HG03045 (cell line): Measurements from ENCODE around the gene IFI30.
"Not testable (repeated sequence)": the region's sequence is repeated elsewhere in the genome, so short reads cannot be mapped to it uniquely, and the experiment has no call there.

Source experiments
- ATAC-seq: cut with Tn5 transposase; IDR thresholded peaks from one replicate; pipeline ENCODE4 v1.9.1; 2021; ENCODE audit warnings: mild to moderate bottlenecking, moderate library complexity; ENCODE audit not compliant: unreplicated experiment

IFI30 gene

DNA sequence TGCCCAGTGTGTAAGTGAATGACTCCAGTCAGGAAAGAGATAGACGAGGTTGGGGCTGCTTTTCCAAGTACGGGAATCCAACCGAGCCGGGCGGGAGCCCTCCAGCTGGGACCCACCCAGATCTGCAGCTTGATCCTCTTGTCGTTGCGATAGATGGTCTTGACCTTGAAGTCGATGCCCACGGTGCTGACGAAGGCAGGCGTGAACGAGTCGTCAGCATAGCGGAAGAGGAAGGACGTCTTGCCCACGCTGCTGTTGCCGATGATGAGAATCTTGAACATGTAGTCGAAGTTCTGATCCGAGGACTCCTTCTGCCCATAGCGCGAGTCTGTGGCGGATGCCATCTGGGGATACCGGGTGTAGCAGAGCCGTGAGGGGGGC lies 28.8 kb downstream of the IFI30 start:
- ATAC-seq = no peak

DNA sequence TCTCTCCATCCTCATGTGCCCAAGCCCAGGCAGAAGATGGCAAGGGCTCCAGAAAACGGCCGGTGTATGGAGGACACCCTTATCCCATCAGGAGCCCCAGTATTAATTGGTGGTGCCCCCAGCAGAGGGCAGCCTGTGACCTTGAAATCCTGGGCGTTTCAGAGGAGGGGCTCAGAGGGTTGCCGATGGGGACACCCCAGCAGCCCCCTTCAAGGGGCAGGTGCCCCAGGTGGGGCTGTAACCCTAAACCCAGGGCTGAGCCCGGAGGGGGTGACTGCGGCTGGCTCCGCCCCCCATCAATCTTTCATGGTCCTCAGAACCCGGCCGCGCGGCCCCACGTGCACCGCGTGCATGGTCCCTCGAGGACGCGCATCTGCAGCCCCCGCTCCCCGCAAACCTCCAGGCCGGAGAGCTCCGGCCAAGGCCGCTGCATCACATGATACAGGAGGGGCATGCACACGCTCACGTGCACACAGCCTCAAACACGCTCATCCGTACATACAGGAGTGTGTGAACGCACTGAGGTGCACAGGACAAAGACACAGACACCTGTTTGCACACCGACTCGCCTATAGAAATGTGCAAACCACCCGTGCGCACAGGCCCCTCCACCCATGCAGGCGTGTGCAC lies 29.3 kb downstream of the IFI30 start:
- ATAC-seq = no peak

DNA sequence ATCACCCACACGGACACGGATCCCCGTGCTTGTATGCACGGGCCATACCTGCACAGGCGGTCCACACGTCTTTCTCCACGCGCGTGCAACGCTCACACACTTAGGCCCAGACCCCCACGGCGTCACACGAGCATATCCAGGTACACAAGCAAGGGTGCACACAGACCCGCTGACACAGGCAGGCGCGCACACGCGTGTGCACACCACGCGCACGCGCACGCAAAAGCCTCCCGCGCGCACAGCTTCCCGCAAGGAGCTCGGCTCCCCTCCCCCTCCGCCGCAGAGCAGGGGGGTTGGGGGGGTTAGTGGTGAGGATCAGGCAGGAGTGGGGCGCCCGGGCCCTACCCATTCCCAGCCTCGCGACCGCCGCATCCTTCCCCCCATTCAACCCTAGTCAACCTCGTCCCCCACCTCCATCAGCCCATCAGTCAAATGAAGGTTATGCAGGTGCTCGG lies 29.8 kb downstream of the IFI30 start:
- ATAC-seq = no peak

DNA sequence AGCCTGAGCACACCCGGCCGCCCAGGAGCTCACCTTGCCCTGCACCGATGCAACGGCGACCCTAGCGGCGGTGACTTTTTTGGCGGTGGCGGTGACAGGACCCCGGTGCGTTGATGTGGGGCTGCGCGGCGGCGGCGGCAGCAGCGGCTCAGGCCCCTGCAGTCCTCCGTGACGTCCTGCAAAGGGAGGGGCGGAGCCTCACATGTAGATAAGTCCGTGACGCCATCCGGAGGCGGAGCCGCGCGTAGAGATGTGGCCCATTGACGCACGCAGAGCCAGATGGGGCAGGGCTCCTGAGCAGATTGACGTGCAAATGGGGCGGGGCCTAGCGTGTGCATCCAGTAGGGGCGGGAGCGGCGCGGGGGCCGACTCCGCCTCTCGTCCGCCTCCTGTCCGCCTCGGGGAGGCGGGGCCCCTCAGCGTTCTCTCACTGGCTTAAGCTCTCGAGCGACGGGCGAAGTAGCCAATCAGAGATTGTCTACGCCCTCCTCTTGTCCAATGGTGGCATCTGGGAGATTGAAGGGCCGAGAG lies 30.3 kb downstream of the IFI30 start, which contains the start of gene RAB3A:
RAB3A (minus strand) TSS at position 180 of the 531 bp plus-strand sequence. CDS start 1,302 bp downstream, outside the sequence.
- peak; percentile 86 for ATAC-seq

DNA sequence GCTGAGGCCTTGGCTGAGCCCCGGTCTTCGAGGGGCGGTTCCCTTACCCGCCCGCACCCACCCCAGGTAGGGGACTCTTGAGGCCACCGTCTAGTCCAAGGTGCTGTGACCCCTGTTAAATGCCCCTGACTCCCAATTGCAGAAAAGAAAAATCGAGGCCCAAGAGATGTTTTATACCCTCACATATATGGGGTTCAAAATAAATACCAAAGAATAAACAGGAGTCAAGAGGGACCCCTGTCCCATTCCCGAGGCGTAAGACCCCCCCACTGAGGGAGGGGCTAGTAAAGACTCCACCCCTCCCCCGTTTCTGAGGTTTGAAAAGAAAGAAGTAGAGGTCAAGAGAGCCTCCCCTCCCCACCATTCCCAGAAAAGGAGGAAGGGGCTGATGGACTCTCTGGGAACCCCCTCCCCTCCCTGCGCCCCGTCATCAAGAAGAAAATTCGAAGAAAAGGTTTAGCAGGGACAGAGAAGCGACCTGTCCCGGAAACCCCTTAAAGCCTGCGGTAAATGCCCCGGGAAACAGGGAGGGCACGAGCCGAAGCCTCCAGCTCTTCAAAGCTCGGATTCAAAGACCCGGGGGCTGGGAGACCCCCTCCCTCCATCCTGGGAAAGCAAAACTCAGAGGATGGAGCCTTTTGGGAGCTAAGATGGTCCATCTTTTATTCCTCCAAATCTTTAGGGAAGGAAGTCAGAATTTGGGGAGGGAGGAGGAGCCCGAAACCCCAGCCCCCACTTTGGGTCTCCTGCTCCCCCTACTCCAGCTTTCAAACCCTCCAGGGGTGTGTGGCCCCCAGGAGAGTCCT lies 31.0 kb downstream of the IFI30 start:
- peak; percentile 21 for ATAC-seq

DNA sequence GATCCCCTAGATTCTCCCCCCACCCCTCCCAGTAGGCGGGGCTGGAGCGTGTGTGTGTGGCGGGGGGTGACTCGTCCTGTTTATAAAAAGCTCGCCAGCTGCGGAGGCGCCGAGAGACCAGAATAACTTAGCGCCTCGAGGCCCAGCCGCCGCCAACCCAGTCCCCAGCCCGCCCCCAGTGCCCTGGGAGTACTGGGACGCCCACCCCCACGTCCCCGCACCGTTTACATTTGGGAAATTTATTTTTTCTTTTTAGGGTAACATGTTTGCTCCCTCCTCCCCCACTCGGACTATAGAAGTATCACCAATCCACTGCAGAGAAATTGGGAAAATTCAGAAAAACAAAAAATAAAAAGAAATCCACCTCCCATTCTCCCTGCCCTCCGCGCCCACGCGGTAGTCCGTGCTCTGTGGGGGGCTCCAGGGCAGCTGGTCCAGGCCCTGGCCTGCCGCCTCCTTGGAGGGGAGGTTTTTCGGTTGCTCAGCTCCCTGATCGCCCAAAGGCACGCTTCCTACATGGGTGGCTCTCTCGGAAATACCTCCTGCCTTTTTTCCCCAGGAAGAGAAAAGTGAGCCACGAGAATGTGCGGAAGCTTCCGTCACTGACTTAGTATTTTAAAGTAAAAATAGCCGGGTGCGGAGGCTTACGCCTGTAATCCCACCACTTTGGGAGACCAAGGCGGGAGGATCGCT lies 31.7 kb downstream of the IFI30 start:
- ATAC-seq = no peak

DNA sequence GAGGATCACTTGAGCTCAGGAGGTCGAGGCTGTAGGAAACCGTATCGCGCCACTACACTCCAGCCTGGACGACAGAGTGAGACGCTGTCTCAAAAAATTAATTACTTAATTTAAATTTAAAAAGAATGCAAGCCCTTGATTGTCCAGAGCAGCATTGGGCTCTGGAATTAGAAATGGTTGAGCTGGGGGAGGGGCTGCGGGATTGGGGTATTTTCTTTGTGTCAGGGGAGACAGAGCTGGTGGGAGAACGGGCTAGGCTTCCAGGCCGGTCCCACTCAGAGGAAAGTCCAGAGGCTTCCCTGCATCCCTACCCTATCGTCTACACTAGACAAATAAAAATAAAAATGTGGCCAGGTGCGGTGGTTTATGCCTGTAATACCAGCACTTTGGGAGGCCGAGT lies 32.4 kb downstream of the IFI30 start:
- no peak for ATAC-seq

DNA sequence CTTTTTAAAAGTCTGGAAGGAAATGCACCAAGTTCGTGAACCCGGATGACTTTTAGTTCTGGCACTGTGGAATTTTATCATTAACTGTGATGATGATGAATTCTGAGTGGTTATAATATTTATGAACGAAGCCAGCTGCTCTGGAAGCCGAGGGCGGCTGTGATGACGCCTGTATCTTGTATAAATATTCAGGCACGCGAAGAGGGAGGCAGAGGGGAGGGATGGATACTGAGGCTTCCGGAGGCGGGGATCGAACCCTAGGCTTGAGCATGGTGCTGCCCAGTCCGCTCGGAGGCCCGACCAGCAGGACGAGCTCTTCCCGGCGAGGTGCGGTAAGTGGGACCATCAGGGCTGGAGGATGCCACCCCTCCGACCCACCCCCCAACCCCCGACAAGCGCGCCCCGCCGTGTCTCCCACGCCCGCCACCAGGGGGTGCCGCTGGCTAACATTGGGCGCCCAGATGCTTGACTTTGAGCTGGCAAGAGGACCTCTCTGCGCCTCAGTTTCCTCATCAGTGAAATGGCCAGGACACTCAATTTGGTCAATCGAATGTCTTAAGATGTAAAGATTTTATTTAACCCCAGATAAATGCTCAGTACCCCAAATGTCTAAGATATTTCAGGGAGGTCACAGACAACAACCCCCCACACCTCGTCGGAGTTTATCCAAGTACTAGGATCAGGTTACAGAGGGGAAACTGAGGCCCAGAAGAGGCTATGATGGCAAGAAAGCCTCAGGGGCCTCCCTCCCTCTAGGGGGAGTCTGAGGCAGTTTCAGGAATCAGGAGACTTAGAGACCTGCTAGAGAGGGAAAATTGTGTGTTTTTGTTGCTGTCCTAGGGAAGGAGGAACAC lies 34.7 kb downstream of the IFI30 start:
- ATAC-seq = no peak

DNA sequence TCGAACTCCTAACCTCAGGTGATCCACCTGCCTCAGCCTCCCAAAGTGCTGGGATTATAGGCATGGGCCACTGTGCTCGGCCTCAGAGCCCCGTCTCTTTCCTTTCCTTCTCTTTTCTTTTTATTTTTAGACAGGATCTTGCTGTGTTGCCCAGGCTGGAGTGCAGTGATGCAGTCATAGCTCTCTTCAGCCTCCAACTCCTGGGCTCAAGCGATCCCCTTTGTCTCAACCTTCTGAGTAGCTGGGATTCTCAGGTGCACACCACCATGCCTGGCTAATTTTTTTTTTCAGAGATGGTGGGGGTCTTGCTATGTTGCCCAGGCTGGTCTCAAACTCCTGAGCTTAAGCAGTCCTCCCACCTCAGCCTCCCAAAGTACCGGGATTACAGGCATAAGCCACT lies 36.3 kb downstream of the IFI30 start:
- ATAC-seq = not testable (repeated sequence)

DNA sequence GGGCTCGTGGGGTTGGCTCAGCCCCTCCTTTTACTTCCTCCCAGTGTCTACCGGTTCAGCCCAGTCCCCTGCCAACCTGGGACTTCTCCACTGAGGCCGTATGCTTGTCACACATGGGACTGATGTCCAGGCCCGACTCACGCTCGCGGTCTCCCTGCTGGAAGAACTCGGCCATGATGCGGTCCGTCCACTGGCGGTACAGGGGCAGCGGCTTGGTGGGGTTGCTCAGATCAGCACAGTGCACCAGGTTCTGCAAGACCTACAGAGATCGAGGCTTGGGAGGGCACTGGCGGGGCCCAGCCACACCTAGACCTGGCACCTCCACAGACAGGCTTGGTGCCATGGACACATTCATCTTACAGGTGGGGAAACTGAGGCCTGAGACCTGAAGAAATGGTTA lies 38.1 kb downstream of the IFI30 start:
- ATAC-seq = no peak

DNA sequence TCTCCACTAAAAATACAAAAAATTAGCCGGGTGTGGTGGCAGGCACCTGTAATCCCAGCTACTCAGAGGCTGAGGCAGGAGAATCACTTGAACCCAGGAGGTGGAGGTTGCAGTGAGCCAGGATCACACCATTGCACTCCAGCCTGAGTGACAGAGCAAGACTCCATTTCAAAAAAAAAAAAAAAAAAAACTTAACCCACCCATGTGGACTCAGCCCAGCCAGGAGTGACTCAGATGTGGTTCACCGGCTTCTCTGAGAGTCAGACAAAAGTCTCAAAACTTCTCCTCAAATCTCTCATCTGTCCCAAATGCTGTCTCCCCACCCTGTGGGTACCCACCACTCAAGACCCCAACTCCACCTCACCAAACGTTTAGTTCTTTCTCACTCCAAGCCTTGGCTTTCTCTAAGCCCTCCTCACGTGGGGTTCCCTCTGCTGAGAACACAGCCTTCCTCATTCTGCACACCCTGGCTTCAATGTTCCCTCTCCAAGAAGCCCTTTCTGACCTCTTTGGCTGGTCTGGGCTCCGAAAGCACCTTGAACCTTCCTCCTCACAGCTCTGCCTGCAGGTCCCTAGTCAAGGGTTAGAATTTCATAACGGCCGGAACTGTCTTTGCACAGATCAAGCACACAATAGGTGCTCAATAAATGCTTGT lies 41.3 kb downstream of the IFI30 start:
- ATAC-seq = no peak

DNA sequence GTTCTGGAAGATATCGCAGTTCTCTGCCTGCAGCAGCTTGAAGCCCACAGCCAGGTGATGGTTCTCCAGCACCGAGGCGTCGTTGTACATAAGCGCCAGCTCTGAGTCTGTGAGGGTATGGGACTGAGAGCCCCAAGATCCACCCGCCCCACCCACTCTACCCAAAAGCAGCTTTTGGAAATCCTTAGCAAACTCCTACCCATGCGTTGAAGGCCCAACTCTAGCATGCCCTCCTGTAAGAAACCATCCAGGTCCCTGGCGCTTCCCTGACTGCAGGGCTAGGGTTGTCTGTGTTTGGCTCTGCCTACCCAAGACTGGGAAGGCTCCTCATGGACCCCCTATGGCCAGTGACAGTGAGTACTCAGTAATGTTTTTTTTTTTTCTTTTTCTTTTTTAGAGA lies 43.2 kb downstream of the IFI30 start:
- no peak for ATAC-seq

DNA sequence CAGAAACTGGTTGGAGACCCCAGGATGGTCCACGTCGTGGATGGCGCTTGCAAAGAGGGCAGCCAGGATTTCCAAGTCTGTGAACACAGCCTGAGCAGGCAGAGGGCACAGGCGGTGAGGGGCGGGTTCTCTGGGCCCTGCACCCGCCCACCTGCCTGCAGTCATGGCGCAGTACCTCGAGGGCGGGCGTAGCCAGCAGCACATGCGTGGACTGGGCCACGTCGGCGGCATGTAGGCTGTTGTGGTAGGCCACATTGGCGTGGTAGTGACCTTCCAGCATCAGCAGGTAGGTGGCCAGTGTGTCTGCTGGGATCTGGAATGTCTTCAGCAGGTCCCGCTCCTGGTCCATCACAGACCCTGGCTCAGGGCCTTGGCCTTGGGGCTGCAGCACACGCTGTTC lies 44.5 kb downstream of the IFI30 start:
- ATAC-seq = no peak

DNA sequence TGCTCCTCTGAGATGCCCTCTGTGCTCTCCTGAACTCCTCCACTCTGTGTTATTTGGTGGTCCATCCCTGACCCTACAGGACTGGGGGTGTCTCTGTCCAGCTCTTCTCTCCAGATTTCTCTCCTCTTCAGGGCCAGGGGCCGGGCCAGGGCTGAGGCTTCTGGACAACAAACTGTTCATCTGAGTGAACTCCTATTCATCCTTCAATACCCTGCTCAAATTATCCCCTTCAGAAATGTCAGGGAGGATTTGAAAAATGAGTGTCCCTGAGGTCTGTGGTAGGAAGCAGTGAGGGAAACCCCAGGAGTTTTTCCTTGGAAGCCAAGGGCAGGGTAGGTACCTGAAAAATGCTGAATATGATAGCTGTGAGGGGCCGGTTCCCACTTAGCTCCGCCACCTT lies 45.0 kb downstream of the IFI30 start:
- no peak for ATAC-seq

DNA sequence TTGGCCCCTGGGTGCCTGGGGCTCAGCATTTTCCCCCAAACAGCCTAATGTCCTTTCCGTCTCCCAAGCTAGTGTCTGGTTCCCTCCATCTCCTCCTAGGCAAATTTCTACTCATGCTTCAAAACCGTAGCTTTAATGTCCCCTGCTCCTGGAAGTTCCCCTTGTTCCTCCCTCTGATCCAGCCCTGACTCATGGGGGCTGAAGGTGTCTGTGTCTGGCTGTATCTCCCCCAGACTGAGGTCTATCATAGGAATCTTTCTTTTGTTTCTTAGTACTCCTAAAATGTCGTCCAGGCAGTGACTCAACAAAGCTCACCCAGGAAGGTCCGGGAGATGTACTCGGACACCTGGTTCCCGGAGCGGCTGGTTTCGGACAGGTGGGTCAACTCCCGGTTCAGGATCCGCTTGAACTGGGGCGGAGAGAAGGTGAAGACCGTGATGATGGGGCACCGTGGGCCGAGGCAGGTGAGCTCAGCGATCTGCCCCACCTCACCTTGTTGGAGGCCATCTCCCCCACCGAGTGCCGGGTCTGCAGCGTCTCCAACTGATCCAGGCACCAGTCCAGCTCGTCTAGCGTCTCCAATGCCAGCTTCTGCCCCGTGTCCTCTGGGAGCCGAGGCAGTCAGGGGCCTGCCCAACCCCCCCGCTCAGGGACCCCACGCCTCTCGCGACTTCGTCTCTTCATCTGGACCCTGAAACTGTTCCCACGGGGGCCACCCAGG lies 46.5 kb downstream of the IFI30 start:
- no peak for ATAC-seq

DNA sequence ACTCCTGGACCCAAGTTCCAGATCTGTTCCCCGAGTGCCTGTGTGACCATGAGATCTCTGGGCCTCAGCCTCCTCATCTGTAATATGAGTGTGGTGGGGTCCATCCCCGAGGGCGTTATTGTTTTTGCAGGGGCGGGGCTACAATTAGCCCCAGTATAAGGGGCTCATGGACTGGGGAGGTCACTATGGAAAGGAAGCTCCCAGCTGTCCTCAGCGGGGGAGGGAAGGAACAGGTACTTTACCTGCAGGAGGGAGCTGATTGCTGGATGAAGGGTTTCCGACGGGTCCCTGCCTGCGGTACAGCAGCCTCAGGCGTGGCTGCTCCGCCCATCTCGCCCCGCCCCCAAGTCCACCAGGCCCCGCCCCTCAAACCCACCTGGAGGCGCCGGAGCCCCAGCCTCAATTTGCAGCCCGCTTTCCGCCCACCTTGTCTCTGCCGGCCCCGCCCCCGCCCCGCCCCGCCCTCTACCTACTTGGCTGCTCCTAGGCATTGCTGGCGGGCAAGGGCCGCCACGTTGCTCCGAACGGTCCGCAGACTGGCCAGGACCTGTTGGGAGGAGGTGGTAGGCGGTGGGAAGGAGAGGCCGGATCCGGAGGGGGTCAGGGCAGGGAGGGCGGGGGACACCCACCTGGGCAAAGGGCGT lies 47.1 kb downstream of the IFI30 start:
- no peak for ATAC-seq

DNA sequence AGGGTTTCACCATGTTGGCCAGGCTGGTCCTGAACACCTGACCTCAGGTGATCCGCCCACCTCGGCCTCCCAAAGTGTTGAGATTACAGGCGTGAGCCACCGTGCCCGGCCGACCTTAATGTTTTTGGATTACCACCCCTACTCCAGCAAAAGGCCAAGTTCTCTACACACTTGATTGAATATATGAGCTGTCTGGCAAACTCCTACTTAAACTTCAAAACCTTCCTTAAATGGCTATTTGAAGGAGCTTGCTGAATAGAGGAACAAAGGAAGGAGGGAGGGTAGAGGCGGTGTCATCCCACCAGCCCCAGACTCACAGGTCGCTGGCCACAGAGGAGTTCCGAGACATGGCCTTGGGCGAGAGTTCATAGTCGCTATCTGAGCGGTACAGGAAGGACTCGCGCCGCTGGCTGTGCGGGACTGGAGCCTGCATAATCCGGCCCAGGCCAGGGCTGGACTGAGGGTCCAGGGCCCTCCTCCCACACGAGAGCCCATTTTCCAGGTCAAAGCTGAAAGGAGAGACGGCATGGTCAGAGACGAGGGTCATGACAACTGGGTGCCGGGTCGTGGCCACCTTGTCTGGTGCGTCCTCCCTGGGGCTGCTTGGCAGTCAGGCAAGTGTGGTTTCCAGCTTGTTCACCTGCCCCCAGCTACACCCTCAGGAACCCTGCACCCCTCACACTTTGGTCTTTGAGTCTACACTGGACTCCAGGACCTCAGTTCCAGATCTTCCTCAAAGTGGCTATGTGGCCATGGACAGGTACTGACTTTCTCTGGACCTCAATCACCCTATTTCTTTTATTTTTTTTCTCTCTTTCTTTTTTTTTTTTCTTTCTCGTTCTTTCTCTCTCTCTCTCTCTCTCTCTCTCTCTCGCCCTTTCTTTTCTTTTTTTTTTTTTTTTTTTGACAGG lies 48.5 kb downstream of the IFI30 start:
- no peak for ATAC-seq
